ENCODE measurements around the gene DCST1. TPM values are rescaled to one million over a fixed set of nuclear protein-coding genes. Genes with fewer than 3 reads are reported as not detected.

DCST1 gene
- total RNA-seq, 8 experiments from 2014 or later = 0.16 to 1.00 TPM; not detected in 6

DNA sequence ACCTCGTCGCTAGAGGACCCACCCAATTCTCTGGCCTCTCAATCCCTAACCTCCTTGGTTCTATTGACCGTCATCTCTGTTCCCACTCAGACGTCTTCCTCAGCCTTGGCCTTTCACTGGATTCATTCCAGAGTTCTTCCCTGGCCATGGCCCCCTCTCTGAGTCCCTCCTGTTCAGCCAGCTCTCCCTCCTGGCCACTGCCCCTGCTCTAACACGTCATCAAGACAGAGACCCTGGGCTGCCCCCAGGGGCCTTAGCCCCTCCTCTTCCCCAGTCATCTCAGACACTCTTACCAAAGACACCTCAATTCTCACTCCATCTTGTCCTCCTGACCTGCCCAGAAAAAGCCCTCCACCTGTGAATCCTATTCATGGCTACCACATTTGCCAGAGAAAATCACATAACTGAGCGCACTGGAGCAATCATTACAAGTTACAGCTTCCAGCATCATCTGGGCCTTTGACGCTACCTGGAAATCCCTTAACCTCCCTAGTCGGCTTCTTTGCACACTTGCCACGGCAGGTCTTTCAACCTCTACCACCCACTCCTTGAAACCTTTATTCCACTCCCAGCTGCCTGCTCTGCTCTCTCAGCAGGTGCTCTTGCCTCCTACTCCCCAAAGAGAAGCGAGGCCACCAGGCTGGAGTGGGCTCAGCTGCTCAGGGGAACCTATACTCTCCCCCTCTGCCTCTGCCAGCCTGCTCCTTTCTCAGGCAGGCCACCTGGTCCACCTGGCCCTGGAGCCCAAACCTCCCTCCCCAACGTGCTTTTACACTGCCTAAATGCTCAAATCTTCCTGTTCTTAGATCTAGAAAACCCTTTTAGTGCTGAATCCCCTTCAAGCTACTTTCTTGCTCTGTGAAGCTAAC is 14.0 kb upstream of the DCST1 start:
- in situ Hi-C loops (cut with MboI; ENCODE audit: low pct_unique_long_range_greater_than_20kb in 2 of 9, low sequenced_read_pairs in 9 of 9, unreplicated experiment in 9 of 9) = no loop called here
- WGBS, 10 experiments = 50 to 96% (median 72%) methylated on average over 4 to 10 of the region's 11 CpGs; no CpG with 5 or more reads in 3 of the 10 experiments

DNA sequence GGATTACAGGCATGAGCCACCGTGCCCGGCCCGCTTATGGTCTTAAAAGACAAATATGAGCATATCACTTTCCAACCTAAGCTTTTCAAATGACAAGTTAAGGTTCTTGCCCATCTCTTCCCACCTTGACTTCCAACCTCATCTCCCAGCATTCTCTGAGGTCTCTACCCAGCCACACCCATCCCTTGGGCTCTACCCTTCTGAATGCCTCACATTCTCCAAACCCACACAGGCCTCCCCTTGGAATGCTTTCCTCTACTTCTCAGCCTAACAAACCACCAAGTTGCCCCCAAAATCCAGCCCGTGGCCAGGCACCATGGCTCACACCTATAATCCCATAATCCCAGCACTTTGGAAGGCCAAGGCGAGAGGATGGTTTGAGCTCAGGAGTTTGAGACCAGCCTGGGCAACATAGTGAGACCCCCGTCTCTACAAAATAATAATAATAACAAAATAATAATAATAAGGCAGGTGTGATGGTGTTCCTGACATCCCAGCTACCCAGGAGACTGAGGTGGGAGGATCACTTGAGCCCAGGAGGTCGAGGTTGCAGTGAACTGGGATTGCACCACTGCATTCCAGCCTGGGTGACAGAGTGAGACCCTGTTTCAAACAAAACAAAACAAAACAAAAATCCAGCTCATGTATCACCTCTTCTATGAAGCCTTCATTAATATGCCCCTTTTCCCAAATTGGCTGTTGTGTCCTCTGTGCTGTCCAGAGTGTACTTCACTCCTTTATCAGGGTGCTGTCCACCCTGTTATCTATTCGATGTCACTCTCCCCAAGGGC is 11.3 kb upstream of the DCST1 start:
- WGBS, 10 experiments = 60 to 100% (median 76%) methylated on average over 1 to 7 of the region's 8 CpGs; no CpG with 5 or more reads in 2 of the 10 experiments
- H3K4me1 ChIP-seq (replicated peaks in 1 of 2) = peaks cover 6 to 9% of the 10 kb centered on the region in 2 donors

More for the DNA sequence above, 14.0 kb upstream of the DCST1 start:
- H3K27ac ChIP-seq = no peak overlapping the region
- peaks cover 13 to 15% of the 10 kb centered on the region in 2 donors for H3K4me1 ChIP-seq (replicated peaks in 1 of 2)
- H3K4me3 ChIP-seq = no peak overlapping the region
- ATAC-seq (replicated peaks in 6 of 8) = no peak

DNA sequence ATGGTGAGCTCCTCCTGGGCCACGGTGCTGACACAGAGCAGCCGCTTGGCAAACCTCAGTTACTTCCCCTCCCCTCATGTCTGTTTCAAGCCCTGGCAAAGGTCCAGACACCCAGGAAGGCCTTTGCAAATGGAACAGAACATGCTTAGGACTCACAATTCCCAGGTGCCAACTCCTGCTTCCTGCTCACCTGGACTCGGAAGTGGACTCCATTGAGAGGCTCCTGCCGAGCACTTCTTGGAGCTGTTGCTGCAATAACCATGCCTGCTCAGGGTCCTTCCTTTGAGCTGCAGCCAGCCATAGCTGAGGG is 10.7 kb upstream of the DCST1 start:
- ATAC-seq (replicated peaks in 6 of 8) = no peak
- 0 to 83% (median 63%) methylated on average over 1 to 4 of the region's 4 CpGs; no CpG with 5 or more reads in 6 of the 10 experiments for WGBS, 10 experiments
- Histone ChIP-seq H3K27ac (no peak overlapping the region), H3K4me3 (no peak overlapping the region), H3K4me1 (replicated peaks in 1 of 2) (peaks cover 2 to 6% of the 10 kb centered on the region in 2 donors)
- in situ Hi-C loops (cut with MboI; ENCODE audit: low pct_unique_long_range_greater_than_20kb in 2 of 9, low sequenced_read_pairs in 9 of 9, unreplicated experiment in 9 of 9) = no loop called here

More for the DNA sequence above, 11.3 kb upstream of the DCST1 start:
- ATAC-seq (replicated peaks in 6 of 8) = no peak
- Histone ChIP-seq H3K4me3 (no peak overlapping the region), H3K27ac (no peak overlapping the region)
- in situ Hi-C loops (cut with MboI; ENCODE audit: low pct_unique_long_range_greater_than_20kb in 2 of 9, low sequenced_read_pairs in 9 of 9, unreplicated experiment in 9 of 9) = no loop called here

DNA sequence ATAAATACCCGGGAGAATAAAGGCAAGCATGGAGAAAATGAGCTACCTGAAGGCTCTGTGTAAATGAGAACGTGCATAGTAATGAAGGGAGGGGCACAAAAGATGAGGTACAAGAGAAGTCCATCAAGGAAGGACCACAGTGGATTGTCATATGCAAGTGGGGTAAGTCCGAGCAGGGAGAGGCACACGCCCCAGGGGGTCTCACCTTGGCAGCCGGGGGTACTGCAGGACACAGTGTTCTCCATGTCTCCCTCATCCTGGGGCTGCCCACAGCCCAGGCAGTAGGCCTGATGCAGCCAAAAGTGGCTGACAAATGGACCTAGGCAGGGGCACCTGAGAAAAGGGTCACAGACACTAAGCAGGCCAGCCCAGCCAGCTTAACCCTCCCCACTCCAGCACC is 10.0 kb upstream of the DCST1 start:
- Histone ChIP-seq H3K27ac (no peak overlapping the region), H3K4me1 (replicated peaks in 1 of 2) (peaks cover 0 to 3% of the 10 kb centered on the region in 2 donors), H3K4me3 (no peak overlapping the region)
- in situ Hi-C loops (cut with MboI; ENCODE audit: low pct_unique_long_range_greater_than_20kb in 2 of 9, low sequenced_read_pairs in 9 of 9, unreplicated experiment in 9 of 9) = no loop called here
- WGBS, 10 experiments = 47 to 87% (median 67%) methylated on average over 1 to 4 of the region's 5 CpGs; no CpG with 5 or more reads in 5 of the 10 experiments
- ATAC-seq (replicated peaks in 6 of 8) = peak in 3 of 8 experiments; percentile 16 to 20 (median 17)

DNA sequence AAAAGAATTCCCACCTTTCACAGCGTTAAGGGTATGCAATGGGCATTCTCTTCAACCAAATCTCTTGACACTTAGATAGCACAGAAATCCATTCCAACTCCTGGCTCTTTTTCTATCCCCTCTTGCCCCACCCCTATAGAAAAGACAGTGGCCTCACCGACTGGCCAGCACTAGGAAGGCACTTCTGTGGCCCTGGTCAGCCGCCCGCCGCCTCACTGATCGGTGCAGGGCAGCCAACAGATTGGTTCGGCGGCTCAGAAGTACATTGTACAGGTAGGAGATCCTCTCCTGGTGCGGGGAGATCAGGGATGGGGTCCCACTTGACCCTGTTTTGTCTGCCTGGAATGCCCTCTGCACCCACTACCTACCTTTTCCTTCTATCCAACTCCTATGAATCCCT is 9.3 kb upstream of the DCST1 start:
- in situ Hi-C loops (cut with MboI; ENCODE audit: low pct_unique_long_range_greater_than_20kb in 2 of 9, low sequenced_read_pairs in 9 of 9, unreplicated experiment in 9 of 9) = no loop called here
- peaks cover 0 to 2% of the 10 kb centered on the region in 2 donors for H3K4me1 ChIP-seq (replicated peaks in 1 of 2)
- no peak overlapping the region for H3K27ac ChIP-seq
- WGBS, 10 experiments = 57 to 100% (median 84%) methylated on average over 2 to 9 of the region's 9 CpGs; no CpG with 5 or more reads in 5 of the 10 experiments
- no peak overlapping the region for H3K4me3 ChIP-seq
- ATAC-seq (replicated peaks in 6 of 8) = no peak

DNA sequence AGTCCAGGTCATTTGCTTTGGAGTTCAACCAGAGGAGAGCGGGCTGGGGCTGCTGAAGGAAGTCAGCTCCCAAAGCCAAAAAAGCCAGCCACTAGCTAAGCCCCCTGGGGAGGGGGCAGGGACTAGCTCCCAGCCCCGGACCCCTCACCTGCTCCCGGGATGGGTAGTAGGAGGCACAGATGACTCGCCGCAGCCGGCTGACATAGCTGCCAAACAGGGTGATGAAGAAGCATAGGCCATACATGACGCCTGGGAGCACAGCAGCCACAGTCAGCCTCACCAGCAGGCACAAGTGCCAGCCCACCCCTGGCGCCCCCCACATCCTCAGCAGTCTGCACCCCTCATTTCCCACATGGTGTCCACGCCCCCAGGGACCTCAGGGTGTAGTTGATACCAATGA is 7.5 kb upstream of the DCST1 start:
- in situ Hi-C loops (cut with MboI; ENCODE audit: low pct_unique_long_range_greater_than_20kb in 2 of 9, low sequenced_read_pairs in 9 of 9, unreplicated experiment in 9 of 9) = no loop called here
- Histone ChIP-seq H3K4me1 (replicated peaks in 1 of 2) (no peaks in the 10 kb centered on the region), H3K27ac (no peak overlapping the region), H3K4me3 (no peak overlapping the region)
- ATAC-seq (replicated peaks in 6 of 8) = peak in 1 of 8 experiments; percentile 18
- WGBS, 10 experiments = 60% methylated on average over 3 of the region's 9 CpGs; no CpG with 5 or more reads in 9 of the 10 experiments

DNA sequence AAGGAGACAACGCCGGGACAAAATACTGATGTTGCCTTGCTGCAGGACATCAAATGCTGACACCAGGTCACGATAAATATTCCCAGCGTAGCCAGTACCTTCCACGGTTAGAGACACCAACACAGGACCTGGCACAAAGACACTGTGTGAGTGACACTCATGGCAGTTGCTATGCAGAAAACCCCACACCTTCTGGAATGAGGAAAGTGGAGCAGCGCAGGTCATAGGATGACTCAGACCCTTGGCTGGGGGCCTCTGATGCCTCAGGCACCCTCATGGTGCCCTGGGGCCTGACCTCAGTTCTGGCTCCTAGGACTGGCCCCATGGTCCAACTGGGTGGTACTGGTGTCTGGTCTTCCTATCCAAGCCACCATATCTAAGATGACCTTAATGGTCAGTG is 7.0 kb upstream of the DCST1 start:
- WGBS, 10 experiments = 40 to 100% (median 91%) methylated on average over 1 to 6 of the region's 6 CpGs; no CpG with 5 or more reads in 5 of the 10 experiments
- no peak overlapping the region for H3K4me3 ChIP-seq
- peak in 1 of 8 experiments; percentile 23 for ATAC-seq (replicated peaks in 6 of 8)
- in situ Hi-C loops (cut with MboI; ENCODE audit: low pct_unique_long_range_greater_than_20kb in 2 of 9, low sequenced_read_pairs in 9 of 9, unreplicated experiment in 9 of 9) = no loop called here
- H3K27ac ChIP-seq = no peak overlapping the region
- no peaks in the 10 kb centered on the region for H3K4me1 ChIP-seq (replicated peaks in 1 of 2)

DNA sequence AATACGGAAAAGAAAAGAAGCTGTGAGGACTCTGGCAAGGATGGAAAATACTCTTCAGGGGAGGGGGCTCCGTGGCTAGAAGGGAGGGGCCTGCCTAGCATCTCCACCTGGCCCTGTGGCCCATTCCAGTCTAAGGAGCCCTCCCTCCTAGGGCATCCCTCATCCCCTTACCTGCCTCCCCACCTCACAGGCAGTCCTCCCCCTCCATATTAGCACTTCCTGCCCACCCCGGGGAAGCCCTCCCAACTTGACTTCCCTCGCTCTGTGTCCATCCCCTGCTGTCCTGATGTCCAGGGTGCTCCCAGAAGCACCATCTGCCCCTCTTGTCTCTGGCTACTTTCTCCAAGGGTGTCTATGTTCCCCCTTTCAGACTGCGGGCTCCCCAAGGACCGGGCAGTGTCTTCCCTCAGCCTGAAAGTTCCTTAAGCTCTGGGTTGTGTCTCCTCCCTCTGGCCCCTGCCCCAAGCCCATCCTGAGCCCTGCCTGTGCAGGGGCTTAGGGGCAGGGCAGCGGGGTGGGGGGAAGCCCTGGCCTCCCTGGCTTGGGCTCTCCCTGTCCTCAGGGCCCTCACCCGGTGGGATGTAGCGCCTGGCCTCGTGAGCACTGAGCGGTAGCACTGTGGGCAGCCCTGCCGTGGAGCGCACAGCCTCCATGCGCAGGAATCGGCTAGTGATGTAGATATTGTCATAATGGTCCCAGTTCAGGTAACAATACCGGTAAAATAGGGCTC is 3.9 kb upstream of the DCST1 start:
- H3K4me3 ChIP-seq = no peak overlapping the region
- no peak overlapping the region for H3K27ac ChIP-seq
- WGBS, 10 experiments = 20 to 82% (median 60%) methylated on average over 1 to 9 of the region's 16 CpGs; no CpG with 5 or more reads in 5 of the 10 experiments
- H3K4me1 ChIP-seq (replicated peaks in 1 of 2) = no peaks in the 10 kb centered on the region
- in situ Hi-C loops (cut with MboI; ENCODE audit: low pct_unique_long_range_greater_than_20kb in 2 of 9, low sequenced_read_pairs in 9 of 9, unreplicated experiment in 9 of 9) = no loop called here
- peak in 3 of 8 experiments; percentile 7 to 36 (median 16) for ATAC-seq (replicated peaks in 6 of 8)

DNA sequence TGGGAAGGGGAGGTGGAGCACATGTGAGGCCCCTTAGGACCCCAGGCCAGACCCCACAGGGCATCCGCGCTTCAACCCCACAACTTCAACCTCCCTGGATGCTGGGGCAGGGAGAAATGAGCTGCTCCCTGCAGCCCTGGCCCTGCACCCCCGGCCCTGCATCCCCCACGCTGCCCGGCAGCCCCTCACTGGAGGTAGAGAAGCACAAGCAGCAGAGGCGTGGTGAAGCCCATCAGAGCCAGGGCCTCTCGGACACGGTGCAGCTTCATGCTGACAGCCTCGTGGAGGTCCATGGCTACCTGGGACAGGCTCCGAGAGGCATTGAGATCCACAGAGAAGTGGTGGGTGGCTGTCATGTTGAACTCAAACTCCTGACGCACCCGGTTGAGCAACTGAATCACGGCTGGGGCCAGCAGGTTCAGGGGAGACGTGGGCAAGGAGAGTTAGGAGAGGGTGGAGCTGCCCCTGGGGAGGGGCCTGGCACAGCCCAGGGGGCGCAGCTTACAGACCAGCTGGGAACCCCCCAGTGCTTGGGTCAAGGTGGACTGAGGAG is 3.3 kb upstream of the DCST1 start:
- Histone ChIP-seq H3K27ac (no peak overlapping the region), H3K4me3 (no peak overlapping the region), H3K4me1 (replicated peaks in 1 of 2) (no peaks in the 10 kb centered on the region)
- ATAC-seq (replicated peaks in 6 of 8) = peak in 1 of 8 experiments; percentile 20
- in situ Hi-C loops (cut with MboI; ENCODE audit: low pct_unique_long_range_greater_than_20kb in 2 of 9, low sequenced_read_pairs in 9 of 9, unreplicated experiment in 9 of 9) = no loop called here
- WGBS, 10 experiments = 85 to 100% (median 96%) methylated on average over 1 to 4 of the region's 15 CpGs; no CpG with 5 or more reads in 6 of the 10 experiments

DNA sequence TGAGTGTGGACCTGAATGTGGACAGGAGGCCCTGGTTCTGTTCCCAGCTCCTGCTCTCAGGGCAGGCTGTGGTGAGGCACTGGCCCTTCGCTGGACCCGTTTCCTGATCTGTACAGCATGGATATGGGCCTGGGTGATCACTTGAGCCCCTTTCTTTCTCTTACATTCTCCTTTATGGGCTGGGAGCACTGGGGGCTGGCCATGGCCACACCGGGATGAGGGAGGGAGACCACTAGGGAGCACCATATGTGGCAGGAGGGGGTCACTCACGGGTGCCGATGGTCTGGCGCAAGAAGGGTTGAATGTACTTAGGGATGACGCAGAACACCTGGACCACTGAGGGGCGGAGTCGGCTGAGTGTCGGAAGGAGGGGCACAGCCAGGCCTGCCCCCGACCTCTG is 2.7 kb upstream of the DCST1 start:
- in situ Hi-C loops (cut with MboI; ENCODE audit: low pct_unique_long_range_greater_than_20kb in 2 of 9, low sequenced_read_pairs in 9 of 9, unreplicated experiment in 9 of 9) = no loop called here
- H3K27ac ChIP-seq = no peak overlapping the region
- no peak for ATAC-seq (replicated peaks in 6 of 8)
- 21 to 100% (median 69%) methylated on average over 1 to 7 of the region's 11 CpGs; no CpG with 5 or more reads in 4 of the 10 experiments for WGBS, 10 experiments
- no peaks in the 10 kb centered on the region for H3K4me1 ChIP-seq (replicated peaks in 1 of 2)
- no peak overlapping the region for H3K4me3 ChIP-seq

DNA sequence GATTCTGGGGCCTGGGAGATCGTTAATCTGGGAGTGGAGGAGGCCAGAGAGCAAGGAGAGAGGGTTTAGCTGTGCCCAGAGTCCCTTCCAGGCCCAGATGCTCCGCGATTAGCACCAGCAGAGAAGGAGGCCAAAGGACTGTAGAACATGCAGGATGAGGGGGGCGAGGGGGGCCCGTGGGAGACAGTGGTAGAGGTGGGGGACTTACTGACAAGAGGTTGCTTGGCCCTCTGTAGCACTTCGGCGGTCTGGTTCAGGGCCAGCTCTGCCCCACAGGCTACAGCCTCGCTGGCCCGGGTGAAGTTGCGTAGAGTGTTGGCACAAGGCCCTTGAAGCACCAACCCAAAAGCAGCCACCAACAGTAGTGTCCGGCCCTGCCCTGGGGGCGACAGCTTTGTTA is 738 bp upstream of the DCST1 start:
- 51 to 100% (median 90%) methylated on average over 1 to 5 of the region's 12 CpGs; no CpG with 5 or more reads in 7 of the 10 experiments for WGBS, 10 experiments
- in situ Hi-C loops (cut with MboI; ENCODE audit: low pct_unique_long_range_greater_than_20kb in 2 of 9, low sequenced_read_pairs in 9 of 9, unreplicated experiment in 9 of 9) = no loop called here
- ATAC-seq (replicated peaks in 6 of 8) = no peak
- Histone ChIP-seq H3K4me3 (no peak overlapping the region), H3K27ac (no peak overlapping the region), H3K4me1 (replicated peaks in 1 of 2) (no peaks in the 10 kb centered on the region)

DNA sequence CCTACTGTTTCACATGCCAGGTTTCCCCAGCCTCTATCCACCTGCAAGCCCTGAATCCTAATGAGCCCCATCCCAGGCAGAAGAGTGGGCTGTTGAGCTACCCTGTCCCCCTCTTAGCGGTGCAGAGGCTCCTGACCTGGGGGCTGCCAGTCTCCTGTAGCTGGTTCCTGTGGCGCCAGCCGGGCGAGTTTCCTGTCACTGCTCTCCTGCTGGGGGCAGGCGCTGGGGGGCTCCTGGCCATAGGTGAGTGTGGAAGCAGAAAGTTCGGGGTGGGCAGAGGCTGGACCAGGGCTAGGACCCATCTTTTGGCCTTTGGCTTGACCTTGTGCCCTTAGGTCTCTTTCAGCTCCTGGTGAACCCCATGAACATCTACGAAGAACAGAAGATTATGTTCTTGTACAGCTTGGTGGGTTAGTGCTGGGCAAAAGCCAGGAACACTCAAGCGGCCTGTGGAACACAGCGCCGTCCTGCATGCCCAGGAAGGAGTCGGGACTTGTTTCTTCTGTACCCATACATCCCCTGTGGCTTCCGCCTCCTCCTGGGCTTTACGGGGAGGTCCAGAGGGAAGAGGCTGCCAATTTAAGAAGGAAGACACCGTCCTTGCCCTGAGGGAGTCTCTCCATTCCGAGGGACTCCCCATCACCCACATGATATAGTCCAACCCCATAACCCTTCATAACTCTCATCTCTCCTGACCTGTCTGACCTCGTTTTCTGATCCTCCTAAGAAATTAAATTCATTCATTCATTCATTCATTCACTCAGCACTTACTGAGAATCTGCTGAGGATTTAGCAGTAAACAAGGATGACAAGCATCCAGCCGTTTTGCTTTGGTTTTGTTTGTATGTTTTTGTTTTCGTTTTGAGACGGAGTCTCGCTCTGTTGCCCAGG is 939 bp downstream of the DCST1 start:
- no peak overlapping the region for H3K27ac ChIP-seq
- in situ Hi-C loops (cut with MboI; ENCODE audit: low pct_unique_long_range_greater_than_20kb in 2 of 9, low sequenced_read_pairs in 9 of 9, unreplicated experiment in 9 of 9) = no loop called here
- H3K4me1 ChIP-seq (replicated peaks in 1 of 2) = no peaks in the 10 kb centered on the region
- no peak overlapping the region for H3K4me3 ChIP-seq
- WGBS, 10 experiments = 58 to 94% (median 80%) methylated on average over 4 to 15 of the region's 20 CpGs; no CpG with 5 or more reads in 2 of the 10 experiments
- ATAC-seq (replicated peaks in 6 of 8) = no peak

Measured in motor neuron (in vitro differentiated cells).